HG03521 (cell line): ENCODE data around the gene TMEM167B.

ENCODE experiments used
- ATAC-seq: cut with Tn5 transposase; IDR thresholded peaks from one replicate; pipeline ENCODE4 v1.9.1; 2021; ENCODE audit warnings: mild to moderate bottlenecking, moderate library complexity; ENCODE audit not compliant: unreplicated experiment

The TMEM167B gene

DNA sequence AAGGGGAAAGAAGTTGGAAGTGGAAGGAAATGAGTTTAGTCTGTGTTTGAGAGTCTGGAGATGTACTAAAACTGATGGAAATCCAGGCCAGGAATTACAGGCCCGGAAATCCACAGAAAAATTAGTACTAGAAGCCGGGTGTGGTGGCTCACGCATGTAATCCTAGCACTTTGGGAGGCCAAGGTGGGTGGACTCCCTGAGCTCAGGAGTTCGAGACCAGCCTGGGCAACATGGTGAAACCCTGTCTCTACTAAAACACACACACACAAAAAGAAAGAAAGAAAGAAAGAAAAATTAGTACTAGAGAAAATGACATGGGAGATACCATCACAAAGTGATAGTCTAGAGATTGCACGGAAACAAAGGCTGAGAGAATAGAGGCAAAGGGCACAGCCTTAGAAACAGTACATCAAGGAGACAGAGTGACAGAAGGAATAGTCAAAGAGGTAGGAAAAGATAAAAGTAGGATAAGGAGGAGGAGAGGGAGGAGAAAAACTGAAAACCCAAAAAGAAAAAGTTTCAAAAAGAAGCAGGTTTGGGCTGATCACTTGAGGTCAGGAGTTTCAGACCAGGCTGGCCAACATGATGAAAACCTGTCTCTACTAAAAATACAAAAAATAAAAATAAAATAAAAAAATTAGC, 10.0 kb upstream of the TMEM167B start:
- no peak for ATAC-seq

DNA sequence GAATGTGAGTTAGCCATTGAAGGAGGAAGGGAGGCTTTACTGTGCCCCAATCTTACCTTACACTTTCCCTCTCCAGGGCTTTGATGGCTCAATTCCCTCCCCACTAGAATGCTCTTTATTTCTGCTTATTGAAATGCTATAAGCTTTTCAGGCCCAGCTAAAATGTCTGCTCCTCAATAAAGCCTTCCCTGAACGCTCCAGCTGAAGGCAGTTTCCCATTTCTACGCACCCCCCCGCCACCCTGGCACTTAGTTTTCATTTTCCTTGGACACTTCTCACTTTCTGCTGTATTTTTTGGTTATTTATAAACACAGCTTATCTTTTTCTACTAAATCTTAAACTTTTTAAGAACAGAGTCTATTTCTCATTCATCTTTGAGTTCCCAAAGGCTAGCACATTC, 7.1 kb upstream of the TMEM167B start:
- ATAC-seq, result no peak

DNA sequence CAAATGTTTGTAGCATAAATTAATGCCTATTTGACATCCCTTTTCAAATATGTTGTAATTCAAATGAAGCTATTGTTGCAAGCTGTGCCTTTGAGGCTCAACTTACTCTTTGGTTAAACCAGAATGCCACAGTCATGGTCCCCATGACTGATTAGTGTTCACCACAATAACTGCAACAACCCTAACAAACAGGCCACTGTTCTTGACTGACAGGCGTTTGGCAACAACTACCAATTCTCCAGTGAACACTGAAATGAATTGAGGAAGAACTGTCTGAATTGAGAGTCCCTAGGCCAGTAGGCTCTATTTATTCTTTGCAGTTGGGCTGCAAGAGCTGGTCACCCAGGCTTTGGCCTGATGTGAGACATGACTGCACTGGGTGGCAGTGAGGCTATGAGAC, 6.6 kb upstream of the TMEM167B start:
- ATAC-seq, result no peak

DNA sequence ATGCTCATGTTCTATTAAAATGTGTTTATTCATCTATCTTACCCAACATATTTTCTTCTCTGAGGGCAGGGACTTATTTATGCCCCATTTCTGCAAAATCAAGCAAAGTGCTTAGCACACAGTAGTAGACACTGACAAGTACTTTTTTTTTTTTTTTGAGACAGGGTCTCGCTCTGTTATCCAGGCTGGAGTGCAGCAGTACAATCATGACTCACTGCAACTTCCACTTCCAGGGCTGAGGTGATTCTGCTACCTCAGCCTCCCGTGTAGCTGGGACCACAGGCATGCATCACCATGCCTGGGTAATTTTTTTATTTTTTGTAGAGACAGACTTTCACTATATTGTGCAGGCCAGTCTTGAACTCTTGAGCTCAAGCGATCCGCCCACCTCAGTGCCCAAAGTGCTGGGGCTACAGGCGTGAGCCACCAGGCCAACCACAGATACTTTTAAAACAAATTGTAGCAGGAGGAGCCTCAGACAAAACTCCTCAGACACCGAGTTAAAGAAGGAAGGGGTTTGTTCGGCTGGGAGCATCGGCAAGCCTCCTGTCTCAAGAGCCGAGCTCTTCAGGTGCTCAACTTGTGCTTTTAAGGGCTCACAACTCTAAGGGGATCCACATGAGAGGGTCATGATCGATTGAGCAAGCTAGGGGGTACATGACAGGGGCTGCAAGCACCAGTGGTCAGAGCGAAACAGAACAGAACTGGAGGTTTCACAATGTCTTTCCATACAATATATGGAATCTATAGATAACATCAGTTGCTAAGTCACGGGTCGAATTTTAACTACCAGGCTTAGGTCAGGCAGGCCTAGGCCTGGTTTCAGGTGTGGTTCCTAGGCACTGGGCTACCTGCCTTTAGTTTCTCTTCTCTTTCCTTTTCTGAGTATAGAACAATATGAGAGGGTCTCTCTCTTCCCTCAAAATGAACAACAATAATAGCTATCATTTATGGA, 5.7 kb upstream of the TMEM167B start:
- ATAC-seq, result no peak

DNA sequence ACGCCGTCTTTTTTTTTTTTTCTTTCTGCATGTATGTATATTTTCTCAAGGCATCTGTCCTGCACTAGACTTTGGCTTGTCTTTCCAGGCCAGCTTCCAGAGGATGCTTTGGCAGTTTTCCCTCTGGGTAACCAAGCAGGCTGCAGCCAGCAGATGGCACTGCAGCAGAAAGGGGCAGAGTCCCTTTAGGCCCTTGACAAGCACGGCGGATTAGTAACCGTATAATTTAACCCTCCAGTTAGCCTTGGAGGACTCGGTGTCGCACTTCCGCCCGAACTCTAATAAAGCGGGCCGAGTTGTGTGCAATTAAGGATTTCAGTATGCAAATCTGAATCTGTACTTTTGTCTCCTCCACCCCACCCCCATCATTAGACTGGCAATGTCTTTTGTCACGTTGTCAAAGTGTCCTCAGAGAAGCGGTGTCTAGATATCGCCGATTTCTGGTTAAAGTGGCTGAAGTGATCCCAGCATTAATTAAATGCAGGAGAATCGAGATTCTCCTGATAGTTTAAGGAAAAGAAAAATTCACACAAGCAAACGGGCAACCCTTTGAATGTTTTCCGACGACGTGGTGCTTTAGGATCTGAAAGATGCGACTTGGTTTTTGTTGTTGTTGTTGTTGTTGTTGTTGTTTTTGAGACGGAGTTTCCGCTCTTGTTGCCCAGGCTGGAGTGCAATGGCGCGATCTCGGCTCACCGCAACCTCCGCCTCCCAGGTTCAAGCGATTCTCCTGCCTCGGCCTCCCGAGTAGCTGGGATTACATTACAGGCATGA, 1.1 kb upstream of the TMEM167B start:
- ATAC-seq, result no peak

DNA sequence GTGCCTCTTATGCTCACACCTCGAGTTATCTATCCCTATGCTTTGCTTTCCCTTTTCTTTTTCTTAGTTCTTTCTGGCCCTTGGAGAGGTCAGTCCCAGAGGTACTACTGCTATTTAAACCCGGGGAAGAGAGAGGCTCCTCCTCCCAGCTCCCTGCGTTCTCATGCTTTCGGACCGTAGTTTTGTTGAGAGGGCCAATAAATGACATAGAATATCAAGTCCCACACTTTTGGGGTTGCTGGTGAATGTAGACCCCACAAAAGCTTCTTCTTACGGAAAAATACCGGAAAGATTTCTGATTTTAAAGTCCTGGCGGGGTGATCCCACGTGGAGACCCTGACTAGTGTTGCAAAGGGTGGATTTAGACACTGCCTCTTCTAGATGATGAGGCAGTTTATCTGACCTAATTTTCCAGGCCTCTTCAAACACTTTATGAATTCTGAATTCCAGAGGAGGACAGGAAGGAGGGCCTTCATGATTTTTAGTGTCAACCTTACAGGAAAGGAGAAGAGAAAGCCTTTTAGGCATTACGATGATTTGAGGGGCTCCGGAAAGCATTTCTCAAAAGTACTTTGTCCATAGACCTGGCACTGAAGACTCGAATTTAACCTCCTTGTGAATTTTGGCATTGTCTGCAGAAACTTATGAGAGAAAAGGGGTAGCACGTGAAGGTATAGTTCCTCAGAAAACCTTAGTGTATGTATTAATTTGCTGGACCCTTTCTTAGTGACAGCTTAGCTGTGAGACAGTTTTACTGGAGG, 694 bp downstream of the TMEM167B start:
- ATAC-seq, result peak; percentile 37

DNA sequence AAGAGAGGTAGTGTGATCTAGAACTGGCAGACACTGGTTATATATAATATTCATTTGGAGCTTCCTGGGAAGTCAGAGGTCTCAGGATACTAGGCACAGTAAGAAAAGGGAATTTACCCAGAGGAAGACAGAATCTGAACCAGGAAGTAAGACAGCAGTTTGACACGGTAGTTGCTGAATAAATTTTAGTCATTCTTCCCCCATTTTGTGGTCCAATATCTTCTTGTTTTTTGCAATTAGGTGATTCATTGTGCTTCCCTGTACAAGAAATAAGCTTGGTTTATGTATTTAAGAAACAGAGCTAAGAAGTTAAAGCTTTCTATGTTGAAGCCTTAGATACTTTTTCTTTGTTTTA, 1.3 kb downstream of the TMEM167B start:
- no peak for ATAC-seq

DNA sequence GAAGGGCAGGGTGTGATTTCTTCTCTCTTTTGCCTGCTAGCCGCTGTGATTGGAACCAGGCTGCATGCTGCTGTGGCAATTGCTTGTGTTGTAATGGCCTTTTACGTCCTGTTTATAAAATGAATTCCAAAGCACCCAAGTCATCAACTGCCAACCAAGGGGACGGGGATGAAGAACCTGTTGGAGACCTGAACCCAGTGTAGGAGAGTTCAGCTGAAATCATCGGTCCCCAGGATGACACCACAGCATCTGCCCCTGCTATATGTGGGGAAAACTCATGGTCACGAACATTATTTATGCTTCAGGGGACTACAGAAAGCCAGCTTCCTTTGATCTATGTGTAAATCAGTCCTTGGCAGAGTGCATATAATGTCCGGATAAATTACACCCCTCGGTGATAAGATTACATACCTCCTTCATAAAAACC, 3.8 kb downstream of the TMEM167B start:
- no peak for ATAC-seq

DNA sequence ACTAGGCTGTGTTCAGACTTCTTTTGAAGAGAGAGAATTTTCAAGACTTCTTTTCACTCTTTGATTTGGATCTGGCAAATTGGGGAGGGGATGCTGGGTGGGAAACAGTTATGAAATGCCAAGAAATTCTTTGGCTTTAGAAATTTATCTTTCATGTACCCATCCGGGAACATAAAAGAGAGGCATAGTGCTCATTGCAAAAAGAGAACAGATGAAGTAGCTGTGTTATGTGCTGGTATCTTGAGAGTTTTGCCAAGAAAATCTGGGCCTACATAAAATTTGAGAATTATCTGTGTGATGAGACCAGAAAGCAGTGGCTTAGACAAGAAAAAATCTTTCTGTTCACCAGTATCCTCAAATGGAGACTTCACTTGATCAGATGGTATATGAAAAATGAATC, 4.3 kb downstream of the TMEM167B start:
- ATAC-seq, result no peak

DNA sequence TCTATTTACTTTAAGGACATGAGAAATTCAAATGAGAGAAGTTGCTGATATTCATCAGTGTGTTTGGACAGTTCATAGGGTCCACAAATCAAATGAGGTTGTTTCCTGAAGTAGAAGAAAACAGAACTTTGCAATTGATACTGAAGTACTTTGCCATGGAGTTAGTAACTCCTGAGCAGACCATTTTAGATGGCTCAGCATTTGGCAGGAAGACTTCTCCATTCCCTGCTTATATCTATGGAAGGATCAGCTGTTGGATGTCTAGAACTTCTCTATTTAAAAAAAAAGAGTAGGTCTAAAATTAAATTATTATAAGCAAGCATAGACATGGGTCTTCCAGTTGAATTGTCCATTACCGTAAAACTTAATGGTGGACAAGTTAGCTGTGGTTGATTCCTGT, 5.1 kb downstream of the TMEM167B start:
- ATAC-seq, result no peak

DNA sequence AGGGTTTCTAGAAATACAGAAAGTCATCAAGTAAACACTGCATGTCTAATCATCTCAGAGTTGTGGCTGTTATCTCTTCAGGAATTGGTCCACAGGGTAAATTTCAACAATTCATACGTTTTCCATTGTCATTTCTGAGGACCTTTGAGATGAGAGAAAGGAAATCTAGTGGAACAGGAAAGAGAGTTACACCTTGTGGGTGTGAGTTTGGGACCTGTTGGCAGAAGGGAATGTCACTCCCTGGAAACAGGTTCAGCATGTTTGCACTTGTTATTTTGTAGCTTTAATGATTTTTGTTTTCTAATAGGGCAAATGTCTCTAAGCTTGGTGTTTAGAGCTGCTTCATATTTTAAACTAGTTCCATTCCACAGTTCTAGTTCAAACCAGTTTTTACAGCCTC, 5.6 kb downstream of the TMEM167B start:
- no peak for ATAC-seq

DNA sequence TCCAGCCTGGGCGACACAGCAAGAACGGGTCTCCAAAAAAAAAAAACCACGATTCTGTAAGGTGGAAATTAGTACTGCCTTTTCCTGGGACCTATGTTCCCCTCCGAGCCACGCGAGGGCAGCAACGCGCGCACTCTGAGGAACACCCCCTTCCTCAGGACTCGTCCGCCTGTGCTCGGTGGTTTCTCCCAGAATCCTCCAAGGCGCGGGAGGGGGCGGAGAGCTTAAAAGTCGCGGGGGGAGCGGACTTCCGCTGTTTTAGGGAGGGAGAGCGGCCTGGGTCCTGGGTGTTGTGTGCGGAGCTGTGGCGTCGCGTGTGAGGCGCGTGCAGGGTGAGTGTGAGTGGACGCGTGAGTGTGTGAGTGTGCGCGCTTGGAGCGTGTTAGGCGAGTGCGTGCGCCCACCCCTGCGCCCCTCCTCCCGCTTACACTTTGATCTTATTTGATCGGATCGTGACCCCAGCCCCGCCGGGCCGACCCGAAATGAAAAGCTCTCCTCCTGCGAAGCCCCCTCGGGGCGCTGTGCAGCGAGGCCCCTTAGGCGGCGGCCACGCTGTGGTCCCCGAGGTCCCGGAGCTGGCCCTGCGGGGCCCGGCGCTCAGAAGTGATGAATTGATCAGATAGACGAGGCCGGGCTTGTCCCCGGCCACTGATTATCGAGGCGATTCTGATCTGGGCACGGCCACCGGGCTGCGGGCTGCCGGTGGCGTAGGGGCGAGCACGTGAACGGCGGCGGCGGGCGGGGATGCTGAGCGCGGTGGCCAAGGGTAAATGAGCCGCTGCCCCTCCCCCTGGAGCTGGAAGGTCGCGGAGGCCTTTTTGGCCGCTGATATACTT, 9.6 kb downstream of the TMEM167B start:
- peak; percentile 84 for ATAC-seq

DNA sequence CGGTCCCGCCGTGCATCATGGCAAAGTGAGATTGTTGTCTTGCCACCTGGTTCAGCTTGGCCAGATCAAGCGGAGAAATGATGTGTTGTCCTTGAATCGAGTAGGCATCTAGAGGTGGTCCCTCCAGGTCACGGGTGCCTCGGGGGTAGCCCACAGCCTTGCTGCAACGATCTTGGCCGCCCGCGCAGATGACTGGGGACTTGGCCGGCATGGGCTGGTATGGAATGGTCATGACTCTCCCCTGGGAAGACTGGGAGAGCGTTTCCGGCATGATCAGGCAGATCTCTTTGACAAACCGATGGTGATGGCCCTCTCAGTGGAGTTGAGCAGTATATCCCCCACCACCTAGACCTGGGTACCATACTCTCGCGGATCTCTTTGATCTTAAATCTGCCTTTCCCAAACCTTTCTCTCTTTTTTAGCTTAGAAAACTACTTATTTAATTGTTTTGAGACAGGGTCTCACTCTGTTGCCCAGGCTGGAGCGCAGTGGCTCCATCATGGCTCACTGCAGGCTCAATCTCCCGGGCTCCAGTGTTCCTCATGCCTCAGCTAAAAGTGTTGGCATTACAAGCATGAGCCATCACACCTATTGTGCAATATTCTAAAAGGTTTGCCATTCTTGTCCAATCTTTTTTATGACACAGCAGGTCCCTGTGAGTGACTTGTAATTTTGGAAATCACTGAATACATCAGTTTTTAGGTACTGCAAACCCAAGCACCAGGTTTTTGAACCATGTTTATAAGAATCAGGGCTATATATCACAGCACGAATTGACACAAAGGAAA, 14.0 kb downstream of the TMEM167B start:
- no peak for ATAC-seq

DNA sequence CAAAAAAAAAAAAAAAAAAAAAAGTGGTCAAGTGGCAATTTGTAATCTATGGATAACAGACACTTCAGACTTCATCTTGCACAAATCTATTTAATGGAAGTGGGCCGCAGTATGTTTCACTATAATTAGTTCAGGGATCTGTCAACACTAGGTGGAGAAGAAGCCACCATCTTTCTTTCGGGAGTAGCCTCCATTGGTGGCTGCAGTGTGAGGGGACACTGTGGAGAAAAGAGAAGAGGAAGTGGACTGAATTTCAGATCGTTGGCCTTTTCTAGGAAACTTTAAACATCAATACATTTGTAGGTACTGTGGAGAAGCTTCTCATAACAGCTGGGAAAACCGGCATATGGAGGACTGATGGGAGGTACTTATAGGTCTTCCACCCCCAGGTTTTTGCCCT, 15.3 kb downstream of the TMEM167B start:
- no peak for ATAC-seq

DNA sequence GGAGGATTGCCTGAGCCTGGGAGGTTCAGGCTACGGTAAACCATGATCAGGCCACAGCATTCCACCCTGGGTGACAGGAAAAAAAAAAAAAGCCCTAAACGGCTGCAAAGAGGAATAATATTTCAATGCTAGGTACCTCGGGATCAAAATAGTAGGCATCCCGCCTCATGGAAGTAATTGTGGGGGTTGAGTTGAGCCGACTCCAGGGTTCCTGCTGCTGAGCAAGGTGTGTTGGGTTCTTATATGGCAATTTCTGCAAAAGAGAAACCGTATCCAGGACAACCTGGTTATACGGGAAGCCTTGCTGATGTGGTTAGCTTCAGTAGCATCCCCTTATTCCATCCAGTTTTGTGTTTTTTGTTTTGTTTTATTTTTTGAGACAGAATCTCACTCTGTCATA, 17.2 kb downstream of the TMEM167B start:
- ATAC-seq, result no peak

DNA sequence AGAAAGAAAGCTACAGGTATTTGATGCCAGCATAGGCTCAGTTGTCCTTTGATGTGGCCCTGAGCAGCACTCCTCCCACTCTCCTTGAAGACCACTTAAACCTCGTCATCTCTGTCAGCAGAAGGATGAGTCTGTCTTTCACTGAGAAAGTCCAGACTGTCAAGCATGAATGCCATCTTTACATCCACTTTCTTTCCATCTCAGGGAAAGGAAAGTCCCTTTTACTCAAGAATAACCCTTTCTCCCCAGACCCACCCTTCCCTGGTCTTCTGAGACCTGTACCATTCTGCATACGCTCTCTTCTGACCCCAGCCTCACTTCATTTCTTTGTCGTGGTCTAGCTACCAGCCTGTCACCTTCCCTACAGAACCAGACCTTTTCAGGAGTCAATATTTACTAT, 19.3 kb downstream of the TMEM167B start:
- no peak for ATAC-seq

DNA sequence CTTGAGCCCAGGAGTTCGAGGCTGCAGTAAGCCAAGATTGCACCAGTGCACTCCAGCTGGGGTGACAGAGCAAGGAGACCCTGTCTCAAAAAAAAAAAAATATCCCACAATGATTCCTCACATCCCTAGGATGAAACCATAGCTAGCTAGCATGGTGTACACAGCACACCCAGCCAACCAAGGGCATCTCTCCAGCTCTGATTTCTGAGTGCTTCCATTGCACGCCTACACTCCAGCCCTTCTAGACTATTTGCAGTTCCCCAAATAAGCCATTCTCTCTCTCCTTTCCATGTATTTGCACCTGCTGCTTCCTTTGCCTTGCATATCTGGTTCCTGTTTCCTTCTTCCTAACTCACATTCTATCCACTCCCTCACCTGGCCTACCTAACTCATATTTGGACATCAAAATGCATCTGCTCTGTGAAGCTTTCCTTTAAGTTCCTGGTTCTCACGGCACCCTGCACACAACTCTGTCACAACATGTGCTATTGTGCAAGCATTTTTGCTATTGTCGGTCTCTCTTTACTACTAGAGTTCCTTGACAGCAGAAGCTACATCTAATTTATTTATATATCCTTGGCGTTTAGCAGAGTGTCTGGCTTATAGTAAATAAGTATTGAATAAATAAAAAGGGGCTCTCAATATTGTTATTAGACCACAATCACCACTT, 21.0 kb downstream of the TMEM167B start:
- no peak for ATAC-seq

DNA sequence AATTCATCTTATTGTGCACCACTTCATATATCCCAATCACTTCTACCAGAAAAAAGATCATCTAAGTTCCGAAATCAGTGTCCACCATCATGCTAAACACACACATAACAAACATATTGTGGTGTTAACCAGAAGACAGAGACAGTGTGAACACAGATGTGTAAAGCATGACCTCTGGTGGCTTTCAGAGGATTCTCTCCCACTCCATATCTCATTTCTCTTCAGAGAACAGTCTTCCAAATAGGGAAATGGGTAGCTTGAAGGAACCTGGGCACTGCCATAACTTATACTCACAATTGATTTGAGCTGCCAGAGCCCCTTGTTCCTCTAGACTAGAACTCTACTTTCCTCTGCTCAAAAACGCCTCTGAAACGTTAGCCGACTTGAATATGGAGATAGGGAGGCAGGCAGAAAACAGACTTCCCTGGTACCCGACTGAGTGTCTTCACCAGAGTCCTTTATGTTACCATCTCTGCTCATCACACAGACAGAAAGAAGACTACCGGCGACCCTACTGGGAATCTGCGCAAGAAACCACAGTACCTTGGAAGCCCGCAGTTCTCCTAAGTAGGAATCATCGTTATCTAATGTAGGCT, 21.6 kb downstream of the TMEM167B start:
- ATAC-seq, result peak; percentile 39
